ENCODE results near the gene LPP.

LPP gene

GRCh38 chr3:188150982-188151381 is 3.0 kb upstream of the LPP start:
- Histone ChIP-seq H3K9me3 (no peaks in the 10 kb centered on the region), H3K4me1 (peaks cover 14% of the 10 kb centered on the region), H3K27me3 (ENCODE audit: low read depth) (no peaks in the 10 kb centered on the region), H3K36me3 (replicated peaks) (no peaks in the 10 kb centered on the region), H3K4me3 (no peak overlapping the region)
- DNase-seq (ENCODE audit: low spot score in 2 of 2): no peak
- in situ Hi-C loops (cut with MboI; ENCODE audit: low sequenced_read_pairs): no loop called here

GRCh38 chr3:188151438-188151837 is 2.5 kb upstream of the LPP start:
- Histone ChIP-seq H3K27me3 (ENCODE audit: low read depth) (no peaks in the 10 kb centered on the region), H3K36me3 (replicated peaks) (no peaks in the 10 kb centered on the region), H3K4me3 (no peak overlapping the region), H3K4me1 (peaks cover 14% of the 10 kb centered on the region), H3K9me3 (no peaks in the 10 kb centered on the region)
- in situ Hi-C loops (cut with MboI; ENCODE audit: low sequenced_read_pairs): no loop called here
- no peak for DNase-seq (ENCODE audit: low spot score in 2 of 2)

GRCh38 chr3:188152660-188153436 is 1.1 kb upstream of the LPP start:
- DNase-seq (ENCODE audit: low spot score in 2 of 2): peak; percentile 63 to 76
- H3K36me3 ChIP-seq (replicated peaks): no peaks in the 10 kb centered on the region
- in situ Hi-C loops (cut with MboI; ENCODE audit: low sequenced_read_pairs): no loop called here
- H3K27me3 ChIP-seq (ENCODE audit: low read depth): no peaks in the 10 kb centered on the region
- H3K4me3 ChIP-seq: peak overlapping the region; percentile 45
- H3K4me1 ChIP-seq: peaks cover 14% of the 10 kb centered on the region
- no peaks in the 10 kb centered on the region for H3K9me3 ChIP-seq

- in situ Hi-C loops (cut with MboI; ENCODE audit: low sequenced_read_pairs): no loop called here
- peak; percentile 80 to 87 for DNase-seq (ENCODE audit: low spot score in 2 of 2)
- no peaks in the 10 kb centered on the region for H3K36me3 ChIP-seq (replicated peaks)
- no peaks in the 10 kb centered on the region for H3K9me3 ChIP-seq
- H3K27me3 ChIP-seq (ENCODE audit: low read depth): no peaks in the 10 kb centered on the region
- H3K4me1 ChIP-seq: peaks cover 14% of the 10 kb centered on the region
- H3K4me3 ChIP-seq: peak overlapping the region; percentile 45
Observed at GRCh38 chr3:188153437-188154013, 432 bp upstream of the LPP start.

- Histone ChIP-seq H3K4me3 (peak overlapping the region; percentile 45), H3K4me1 (peaks cover 14% of the 10 kb centered on the region)
- in situ Hi-C loops (cut with MboI; ENCODE audit: low sequenced_read_pairs): no loop called here
Observed at GRCh38 chr3:188154809-188155574, 1.0 kb downstream of the LPP start.

GRCh38 chr3:188156056-188156455 is 2.1 kb downstream of the LPP start:
- H3K4me1 ChIP-seq: peaks cover 14% of the 10 kb centered on the region
- H3K27me3 ChIP-seq (ENCODE audit: low read depth): no peaks in the 10 kb centered on the region
- no peak for DNase-seq (ENCODE audit: low spot score in 2 of 2)
- H3K36me3 ChIP-seq (replicated peaks): no peaks in the 10 kb centered on the region
- in situ Hi-C loops (cut with MboI; ENCODE audit: low sequenced_read_pairs): no loop called here
- no peaks in the 10 kb centered on the region for H3K9me3 ChIP-seq
- no peak overlapping the region for H3K4me3 ChIP-seq

More at GRCh38 chr3:188154809-188155574, 1.0 kb downstream of the LPP start:
- Histone ChIP-seq H3K36me3 (replicated peaks) (no peaks in the 10 kb centered on the region), H3K27me3 (ENCODE audit: low read depth) (no peaks in the 10 kb centered on the region), H3K9me3 (no peaks in the 10 kb centered on the region)
- DNase-seq (ENCODE audit: low spot score in 2 of 2): no peak

GRCh38 chr3:188157407-188157806 is 3.5 kb downstream of the LPP start:
- no peak for DNase-seq (ENCODE audit: low spot score in 2 of 2)
- no peaks in the 10 kb centered on the region for H3K27me3 ChIP-seq (ENCODE audit: low read depth)
- in situ Hi-C loops (cut with MboI; ENCODE audit: low sequenced_read_pairs): no loop called here
- no peaks in the 10 kb centered on the region for H3K36me3 ChIP-seq (replicated peaks)
- peaks cover 14% of the 10 kb centered on the region for H3K4me1 ChIP-seq
- H3K9me3 ChIP-seq: no peaks in the 10 kb centered on the region
- no peak overlapping the region for H3K4me3 ChIP-seq

- no peaks in the 10 kb centered on the region for H3K9me3 ChIP-seq
- no peak overlapping the region for H3K4me3 ChIP-seq
- peaks cover 11% of the 10 kb centered on the region for H3K4me1 ChIP-seq
- H3K36me3 ChIP-seq (replicated peaks): no peaks in the 10 kb centered on the region
- DNase-seq (ENCODE audit: low spot score in 2 of 2): no peak
- no peaks in the 10 kb centered on the region for H3K27me3 ChIP-seq (ENCODE audit: low read depth)
- in situ Hi-C loops (cut with MboI; ENCODE audit: low sequenced_read_pairs): no loop called here
Observed at GRCh38 chr3:188157971-188158370, 4.0 kb downstream of the LPP start.

GRCh38 chr3:188158731-188159310 is 4.9 kb downstream of the LPP start:
- H3K36me3 ChIP-seq (replicated peaks): no peaks in the 10 kb centered on the region
- H3K4me1 ChIP-seq: peaks cover 6% of the 10 kb centered on the region
- in situ Hi-C loops (cut with MboI; ENCODE audit: low sequenced_read_pairs): no loop called here
- no peaks in the 10 kb centered on the region for H3K9me3 ChIP-seq
- no peaks in the 10 kb centered on the region for H3K27me3 ChIP-seq (ENCODE audit: low read depth)
- no peak overlapping the region for H3K4me3 ChIP-seq
- DNase-seq (ENCODE audit: low spot score in 2 of 2): no peak

- peaks cover 2% of the 10 kb centered on the region for H3K4me1 ChIP-seq
- H3K27me3 ChIP-seq (ENCODE audit: low read depth): no peaks in the 10 kb centered on the region
- no peak overlapping the region for H3K4me3 ChIP-seq
- no peak for DNase-seq (ENCODE audit: low spot score in 2 of 2)
- in situ Hi-C loops (cut with MboI; ENCODE audit: low sequenced_read_pairs): no loop called here
- H3K36me3 ChIP-seq (replicated peaks): no peaks in the 10 kb centered on the region
- no peaks in the 10 kb centered on the region for H3K9me3 ChIP-seq
Observed at GRCh38 chr3:188160751-188161150, 6.8 kb downstream of the LPP start.

GRCh38 chr3:188164248-188164687 is 10.3 kb downstream of the LPP start:
- no peaks in the 10 kb centered on the region for H3K9me3 ChIP-seq
- no peaks in the 10 kb centered on the region for H3K36me3 ChIP-seq (replicated peaks)
- H3K4me3 ChIP-seq: no peak overlapping the region
- in situ Hi-C loops (cut with MboI; ENCODE audit: low sequenced_read_pairs): no loop called here
- H3K27me3 ChIP-seq (ENCODE audit: low read depth): no peaks in the 10 kb centered on the region
- no peak for DNase-seq (ENCODE audit: low spot score in 2 of 2)
- H3K4me1 ChIP-seq: peaks cover 8% of the 10 kb centered on the region

- in situ Hi-C loops (cut with MboI; ENCODE audit: low sequenced_read_pairs): no loop called here
- H3K9me3 ChIP-seq: no peaks in the 10 kb centered on the region
- no peak for DNase-seq (ENCODE audit: low spot score in 2 of 2)
- no peaks in the 10 kb centered on the region for H3K27me3 ChIP-seq (ENCODE audit: low read depth)
- H3K4me3 ChIP-seq: no peak overlapping the region
- no peaks in the 10 kb centered on the region for H3K36me3 ChIP-seq (replicated peaks)
- peaks cover 8% of the 10 kb centered on the region for H3K4me1 ChIP-seq
Observed at GRCh38 chr3:188165596-188165995, 11.6 kb downstream of the LPP start.

GRCh38 chr3:188166441-188166840 is 12.5 kb downstream of the LPP start:
- no peak for DNase-seq (ENCODE audit: low spot score in 2 of 2)
- Histone ChIP-seq H3K4me3 (no peak overlapping the region), H3K4me1 (peaks cover 8% of the 10 kb centered on the region), H3K27me3 (ENCODE audit: low read depth) (no peaks in the 10 kb centered on the region), H3K9me3 (no peaks in the 10 kb centered on the region), H3K36me3 (replicated peaks) (no peaks in the 10 kb centered on the region)
- in situ Hi-C loops (cut with MboI; ENCODE audit: low sequenced_read_pairs): no loop called here

GRCh38 chr3:188168186-188168585 is 14.2 kb downstream of the LPP start:
- H3K9me3 ChIP-seq: no peaks in the 10 kb centered on the region
- H3K36me3 ChIP-seq (replicated peaks): no peaks in the 10 kb centered on the region
- H3K4me3 ChIP-seq: no peak overlapping the region
- H3K4me1 ChIP-seq: peaks cover 8% of the 10 kb centered on the region
- no peak for DNase-seq (ENCODE audit: low spot score in 2 of 2)
- no peaks in the 10 kb centered on the region for H3K27me3 ChIP-seq (ENCODE audit: low read depth)
- in situ Hi-C loops (cut with MboI; ENCODE audit: low sequenced_read_pairs): no loop called here

All from HAP-1 (cell line).